GM23338 (cell line): Measurements from ENCODE around the gene RPL10. TPM values are rescaled to one million over a fixed set of nuclear protein-coding genes. Genes with fewer than 3 reads are reported as not detected.

ENCODE experiments used
- ATAC-seq: fragments of 200-7000 bp; cut with Tn5 transposase; 3 replicates; pipeline ENCODE4 v1.9.1; 2020
- DNase-seq: peaks from one replicate; pipeline ENCODE4 v3.0.0-alpha.2; 2015; ENCODE audit warnings: low spot score
- H2AFZ ChIP-seq: fragments of 200-600 bp; sonication (generic); 2 replicates; pipeline ENCODE4 v1.8.0; 2016; ENCODE audit warnings: antibody characterized with exemption, mild to moderate bottlenecking, moderate library complexity
- H3F3A ChIP-seq: fragments of 200-600 bp; sonication (generic); replicated peaks from 2 replicates; pipeline ENCODE4 v1.8.0; 2017; ENCODE audit warnings: antibody characterized with exemption, mixed run types, low read depth
- H3K27ac ChIP-seq: fragments of 200-600 bp; sonication (generic); 2 replicates; pipeline ENCODE4 v1.6.1; 2016; ENCODE audit warnings: low read depth
- H3K27me3 ChIP-seq: fragments of 200-600 bp; sonication (generic); 2 replicates; pipeline ENCODE4 v1.8.0; 2016; ENCODE audit warnings: mild to moderate bottlenecking, mixed run types, moderate library complexity; ENCODE audit not compliant: insufficient read depth
- H3K36me3 ChIP-seq: fragments of 200-600 bp; sonication (generic); 2 replicates; pipeline ENCODE4 v1.8.0; 2016; ENCODE audit warnings: mild to moderate bottlenecking; ENCODE audit not compliant: insufficient read depth
- H3K4me1 ChIP-seq: fragments of 200-600 bp; sonication (generic); 2 replicates; pipeline ENCODE4 v1.8.0; 2016; ENCODE audit warnings: mild to moderate bottlenecking, moderate library complexity; ENCODE audit not compliant: insufficient read depth
- H3K4me2 ChIP-seq: fragments of 200-600 bp; sonication (generic); 2 replicates; pipeline ENCODE4 v1.7.1; 2017; ENCODE audit warnings: mixed run types
- H3K4me3 ChIP-seq: fragments of 200-600 bp; sonication (generic); 2 replicates; pipeline ENCODE4 v1.6.1; 2016; ENCODE audit warnings: mixed run types
- H3K79me2 ChIP-seq: fragments of 200-600 bp; sonication (generic); replicated peaks from 2 replicates; pipeline ENCODE4 v1.8.0; 2017; ENCODE audit warnings: mild to moderate bottlenecking; ENCODE audit not compliant: insufficient read depth
- H3K9me2 ChIP-seq: fragments of 200-600 bp; sonication (generic); 2 replicates; pipeline ENCODE4 v1.8.0; 2017; ENCODE audit not compliant: insufficient read depth
- H4K20me1 ChIP-seq: fragments of 200-600 bp; sonication (generic); replicated peaks from 2 replicates; pipeline ENCODE4 v1.8.0; 2017; ENCODE audit warnings: mild to moderate bottlenecking; ENCODE audit not compliant: insufficient read depth
- H3K27ac Mint-ChIP-seq: 2 replicates; pipeline ENCODE4 v1.8.0; 2020; ENCODE audit warnings: inconsistent platforms, mild to moderate bottlenecking, moderate library complexity, mixed read lengths
- H3K27me3 Mint-ChIP-seq: 3 replicates; pipeline ENCODE4 v1.8.0; 2022; ENCODE audit warnings: low read depth, mild to moderate bottlenecking, moderate library complexity, mixed read lengths, inconsistent platforms; ENCODE audit not compliant: insufficient read depth, poor library complexity
- H3K36me3 Mint-ChIP-seq: 3 replicates; pipeline ENCODE4 v1.8.0; 2021; ENCODE audit warnings: low read depth, mild to moderate bottlenecking, inconsistent platforms, moderate library complexity, mixed read lengths
- H3K4me1 Mint-ChIP-seq: 3 replicates; pipeline ENCODE4 v1.8.0; 2020; ENCODE audit warnings: mild to moderate bottlenecking, inconsistent platforms, mixed read lengths
- H3K4me3 Mint-ChIP-seq: 3 replicates; pipeline ENCODE4 v1.8.0; 2021; ENCODE audit warnings: moderate library complexity, mild to moderate bottlenecking, inconsistent platforms, mixed read lengths
- H3K9me3 Mint-ChIP-seq: 3 replicates; pipeline ENCODE4 v1.8.0; 2020; ENCODE audit warnings: moderate library complexity, mild to moderate bottlenecking, inconsistent platforms, mixed read lengths
- CREB1 ChIP-seq: fragments of 250-450 bp; sonication (Bioruptor Pico); IDR thresholded peaks from 2 replicates; pipeline ENCODE4 v1.5.0; 2020; ENCODE audit warnings: low read depth, mild to moderate bottlenecking, moderate library complexity
- EZH2 ChIP-seq: fragments of 200-600 bp; sonication (generic); IDR thresholded peaks from one replicate; pipeline ENCODE4 v1.8.0; 2017; ENCODE audit warnings: antibody characterized with exemption, mild to moderate bottlenecking, low read depth; ENCODE audit not compliant: unreplicated experiment
- EZH2phosphoT487 ChIP-seq: fragments of 200-600 bp; sonication (generic); IDR thresholded peaks from one replicate; pipeline ENCODE4 v1.8.1; 2018; ENCODE audit warnings: antibody characterized with exemption; ENCODE audit not compliant: unreplicated experiment
- JUNB ChIP-seq: IDR thresholded peaks from one replicate; pipeline ENCODE4 v1.6.1; 2016; ENCODE audit warnings: antibody characterized with exemption; ENCODE audit not compliant: unreplicated experiment
- POLR2AphosphoS5 ChIP-seq: IDR thresholded peaks from 2 replicates; pipeline ENCODE4 v1.6.1; 2016; ENCODE audit warnings: antibody characterized with exemption, low read depth
- ZNF114 ChIP-seq: fragments of 250-450 bp; sonication (Bioruptor Pico); IDR thresholded peaks from 2 replicates; pipeline ENCODE4 v1.5.0; 2020; ENCODE audit warnings: mild to moderate bottlenecking, moderate library complexity
- polyA plus RNA-seq: library from polyadenylated mRNA; unstranded; fragments of >200 nt; fragmentation: Nextera tagmentation; extraction: Ambion mirVana; gene quantifications from 2 replicates; pipeline ENCODE4 v1.2.1, GENCODE V29; 2016
- total RNA-seq: library from RNA; depleted of rRNA; stranded (reverse); fragments of >200 nt; shearing (Covaris generic); gene quantifications from 2 replicates; pipeline ENCODE4 v1.2.3, GENCODE V29; 2014
- TF ChIP-seq, protein P1 (sequence below): fragments of 250-450 bp; sonication (Bioruptor Pico); IDR thresholded peaks from 2 replicates; pipeline ENCODE4 v1.5.0; 2020; ENCODE audit warnings: mild to moderate bottlenecking, moderate library complexity

The RPL10 gene
- total and polyA plus RNA-seq, 2 experiments from 2014 or later: 1,696 to 4,929 TPM

- Mint-ChIP-seq H3K27me3 (peaks cover 2% of the 10 kb centered on the region), H3K4me3 (no peak overlapping the region), H3K4me1 (no peaks in the 10 kb centered on the region; the same call in 2 of the 3 replicates), H3K27ac (no peak overlapping the region), H3K36me3 (peaks cover 72% of the 10 kb centered on the region), H3K9me3 (no peaks in the 10 kb centered on the region; the same call in 2 of the 3 replicates)
- DNase-seq (no peak), ATAC-seq (no peak)
- H4K20me1 ChIP-seq: no peaks in the 10 kb centered on the region
- H3K4me2 ChIP-seq: no peak overlapping the region
- no peaks in the 10 kb centered on the region for H3K4me1 ChIP-seq
- TF ChIP-seq ZNF114 (CRISPR knock-in tag) (no peak), POLR2AphosphoS5 (no peak), JUNB (no peak), EZH2 (no peak), CREB1 (CRISPR knock-in tag) (no peak), EZH2phosphoT487 (no peak)
- TF ChIP-seq, protein P1, sequence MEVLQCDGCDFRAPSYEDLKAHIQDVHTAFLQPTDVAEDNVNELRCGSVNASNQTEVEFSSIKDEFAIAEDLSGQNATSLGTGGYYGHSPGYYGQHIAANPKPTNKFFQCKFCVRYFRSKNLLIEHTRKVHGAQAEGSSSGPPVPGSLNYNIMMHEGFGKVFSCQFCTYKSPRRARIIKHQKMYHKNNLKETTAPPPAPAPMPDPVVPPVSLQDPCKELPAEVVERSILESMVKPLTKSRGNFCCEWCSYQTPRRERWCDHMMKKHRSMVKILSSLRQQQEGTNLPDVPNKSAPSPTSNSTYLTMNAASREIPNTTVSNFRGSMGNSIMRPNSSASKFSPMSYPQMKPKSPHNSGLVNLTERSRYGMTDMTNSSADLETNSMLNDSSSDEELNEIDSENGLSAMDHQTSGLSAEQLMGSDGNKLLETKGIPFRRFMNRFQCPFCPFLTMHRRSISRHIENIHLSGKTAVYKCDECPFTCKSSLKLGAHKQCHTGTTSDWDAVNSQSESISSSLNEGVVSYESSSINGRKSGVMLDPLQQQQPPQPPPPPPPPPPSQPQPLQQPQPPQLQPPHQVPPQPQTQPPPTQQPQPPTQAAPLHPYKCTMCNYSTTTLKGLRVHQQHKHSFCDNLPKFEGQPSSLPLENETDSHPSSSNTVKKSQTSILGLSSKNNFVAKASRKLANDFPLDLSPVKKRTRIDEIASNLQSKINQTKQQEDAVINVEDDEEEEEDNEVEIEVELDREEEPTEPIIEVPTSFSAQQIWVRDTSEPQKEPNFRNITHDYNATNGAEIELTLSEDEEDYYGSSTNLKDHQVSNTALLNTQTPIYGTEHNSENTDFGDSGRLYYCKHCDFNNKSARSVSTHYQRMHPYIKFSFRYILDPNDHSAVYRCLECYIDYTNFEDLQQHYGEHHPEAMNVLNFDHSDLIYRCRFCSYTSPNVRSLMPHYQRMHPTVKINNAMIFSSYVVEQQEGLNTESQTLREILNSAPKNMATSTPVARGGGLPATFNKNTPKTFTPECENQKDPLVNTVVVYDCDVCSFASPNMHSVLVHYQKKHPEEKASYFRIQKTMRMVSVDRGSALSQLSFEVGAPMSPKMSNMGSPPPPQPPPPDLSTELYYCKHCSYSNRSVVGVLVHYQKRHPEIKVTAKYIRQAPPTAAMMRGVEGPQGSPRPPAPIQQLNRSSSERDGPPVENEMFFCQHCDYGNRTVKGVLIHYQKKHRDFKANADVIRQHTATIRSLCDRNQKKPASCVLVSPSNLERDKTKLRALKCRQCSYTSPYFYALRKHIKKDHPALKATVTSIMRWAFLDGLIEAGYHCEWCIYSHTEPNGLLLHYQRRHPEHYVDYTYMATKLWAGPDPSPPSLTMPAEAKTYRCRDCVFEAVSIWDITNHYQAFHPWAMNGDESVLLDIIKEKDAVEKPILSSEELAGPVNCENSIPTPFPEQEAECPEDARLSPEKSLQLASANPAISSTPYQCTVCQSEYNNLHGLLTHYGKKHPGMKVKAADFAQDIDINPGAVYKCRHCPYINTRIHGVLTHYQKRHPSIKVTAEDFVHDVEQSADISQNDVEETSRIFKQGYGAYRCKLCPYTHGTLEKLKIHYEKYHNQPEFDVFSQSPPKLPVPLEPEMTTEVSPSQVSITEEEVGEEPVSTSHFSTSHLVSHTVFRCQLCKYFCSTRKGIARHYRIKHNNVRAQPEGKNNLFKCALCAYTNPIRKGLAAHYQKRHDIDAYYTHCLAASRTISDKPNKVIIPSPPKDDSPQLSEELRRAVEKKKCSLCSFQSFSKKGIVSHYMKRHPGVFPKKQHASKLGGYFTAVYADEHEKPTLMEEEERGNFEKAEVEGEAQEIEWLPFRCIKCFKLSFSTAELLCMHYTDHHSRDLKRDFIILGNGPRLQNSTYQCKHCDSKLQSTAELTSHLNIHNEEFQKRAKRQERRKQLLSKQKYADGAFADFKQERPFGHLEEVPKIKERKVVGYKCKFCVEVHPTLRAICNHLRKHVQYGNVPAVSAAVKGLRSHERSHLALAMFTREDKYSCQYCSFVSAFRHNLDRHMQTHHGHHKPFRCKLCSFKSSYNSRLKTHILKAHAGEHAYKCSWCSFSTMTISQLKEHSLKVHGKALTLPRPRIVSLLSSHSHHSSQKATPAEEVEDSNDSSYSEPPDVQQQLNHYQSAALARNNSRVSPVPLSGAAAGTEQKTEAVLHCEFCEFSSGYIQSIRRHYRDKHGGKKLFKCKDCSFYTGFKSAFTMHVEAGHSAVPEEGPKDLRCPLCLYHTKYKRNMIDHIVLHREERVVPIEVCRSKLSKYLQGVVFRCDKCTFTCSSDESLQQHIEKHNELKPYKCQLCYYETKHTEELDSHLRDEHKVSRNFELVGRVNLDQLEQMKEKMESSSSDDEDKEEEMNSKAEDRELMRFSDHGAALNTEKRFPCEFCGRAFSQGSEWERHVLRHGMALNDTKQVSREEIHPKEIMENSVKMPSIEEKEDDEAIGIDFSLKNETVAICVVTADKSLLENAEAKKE (CRISPR knock-in tag): no peak
- H3F3A ChIP-seq: peaks cover 6% of the 10 kb centered on the region
- no peak overlapping the region for H3K4me3 ChIP-seq
- no peak overlapping the region for H3K27ac ChIP-seq
- no peak overlapping the region for H2AFZ ChIP-seq
- H3K27me3 ChIP-seq: no peaks in the 10 kb centered on the region
- H3K36me3 ChIP-seq: peaks cover 17% of the 10 kb centered on the region
- H3K79me2 ChIP-seq: no peaks in the 10 kb centered on the region
- H3K9me2 ChIP-seq: no peaks in the 10 kb centered on the region
Observed at GRCh38 chrX:154355094-154355775, 42.9 kb upstream of the RPL10 start.
